HG03558 (cell line): ENCODE data around the gene HSBP1L1.
"Not testable (repeated sequence)": the region's sequence is repeated elsewhere in the genome, so short reads cannot be mapped to it uniquely, and the experiment has no call there.

Source experiments
- ATAC-seq: cut with Tn5 transposase; IDR thresholded peaks from one replicate; pipeline ENCODE4 v1.9.1; 2021; ENCODE audit warnings: moderate number of reproducible peaks; ENCODE audit not compliant: unreplicated experiment; ENCODE audit errors: extremely low read depth

The HSBP1L1 gene

GRCh38 chr18:79980585-79980984, 16.1 kb downstream of the HSBP1L1 start:
- ATAC-seq = no peak

- ATAC-seq = no peak
Measured at GRCh38 chr18:79982736-79983135, 18.3 kb downstream of the HSBP1L1 start.

DNA sequence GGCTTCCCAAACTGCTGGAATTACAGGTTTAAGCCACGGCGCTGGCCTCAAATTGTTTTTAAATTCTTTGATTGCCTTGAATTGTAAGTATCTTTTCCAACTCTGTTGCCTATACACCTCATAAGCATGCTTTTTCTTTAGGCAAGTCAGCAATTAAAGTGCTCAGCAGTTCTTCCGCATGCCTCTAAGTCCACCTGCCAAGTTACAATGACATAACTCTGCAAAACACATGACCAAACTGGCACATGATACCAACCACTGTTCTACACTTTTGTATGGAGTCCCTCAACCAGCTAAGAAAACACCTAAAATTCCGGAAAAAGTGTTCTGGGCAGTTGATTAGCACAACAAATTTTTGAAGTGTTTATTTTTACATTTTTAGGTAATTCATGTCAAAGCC, 18.8 kb downstream of the HSBP1L1 start:
- ATAC-seq = no peak

DNA sequence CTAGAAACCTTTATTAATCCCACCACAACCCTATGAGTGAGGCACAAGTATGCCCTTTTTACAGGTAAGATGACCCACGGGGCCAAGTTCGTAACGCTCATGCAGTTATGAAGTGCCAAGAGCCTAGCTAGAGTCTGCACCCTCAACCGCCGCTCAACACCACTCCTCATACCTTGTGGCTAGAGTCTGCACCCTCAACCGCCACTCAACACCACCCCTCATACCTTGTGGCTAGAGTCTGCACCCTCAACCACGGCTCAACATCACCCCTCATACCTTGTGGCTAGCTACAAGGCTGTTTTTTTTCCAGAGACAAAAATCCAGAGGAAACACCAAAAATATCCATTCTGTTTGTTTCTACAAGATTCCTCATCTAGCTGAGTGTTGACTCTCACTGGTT, 19.4 kb downstream of the HSBP1L1 start:
- ATAC-seq = no peak

GRCh38 chr18:79985172-79985571, 20.7 kb downstream of the HSBP1L1 start:
- ATAC-seq = no peak

DNA sequence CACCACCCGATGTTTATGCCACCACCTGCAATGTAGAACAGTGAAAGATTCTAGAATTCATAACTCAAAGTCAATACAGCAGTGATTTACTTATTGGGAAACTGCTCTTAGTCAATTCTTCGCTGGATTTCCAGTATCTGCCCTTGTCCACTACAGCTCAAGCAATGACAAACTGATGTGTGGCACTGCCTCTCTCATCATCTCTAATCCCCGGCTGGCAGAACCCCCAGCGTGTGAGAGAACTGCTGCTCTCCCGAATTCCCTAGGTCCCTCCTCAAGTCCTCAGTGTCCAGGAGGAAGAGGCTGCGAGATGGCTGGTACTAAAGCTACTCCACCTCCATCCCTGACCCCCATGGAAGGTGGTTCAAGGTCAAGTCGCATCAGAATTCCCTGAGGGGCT, 22.3 kb downstream of the HSBP1L1 start:
- ATAC-seq = no peak

DNA sequence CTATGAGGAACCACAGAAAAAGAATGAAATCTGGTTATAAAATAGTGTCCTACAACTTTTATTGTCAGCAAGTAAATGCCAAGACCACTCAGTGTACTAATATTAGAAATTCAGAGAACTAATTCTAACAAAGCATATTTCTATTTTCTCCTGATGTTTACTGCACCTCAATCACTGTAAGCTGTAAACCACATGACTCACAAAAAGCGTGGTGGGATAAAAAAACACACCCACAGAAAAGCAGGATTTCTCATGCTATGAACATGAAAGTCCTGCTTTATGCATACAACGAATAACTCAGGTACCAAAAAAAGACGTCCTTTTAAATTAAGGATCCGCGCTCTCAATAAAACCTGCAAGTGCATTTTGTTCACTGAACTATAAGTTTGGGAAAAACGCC, 23.1 kb downstream of the HSBP1L1 start:
- ATAC-seq = no peak

GRCh38 chr18:79988071-79988450, 23.6 kb downstream of the HSBP1L1 start:
- ATAC-seq = peak; percentile 26

DNA sequence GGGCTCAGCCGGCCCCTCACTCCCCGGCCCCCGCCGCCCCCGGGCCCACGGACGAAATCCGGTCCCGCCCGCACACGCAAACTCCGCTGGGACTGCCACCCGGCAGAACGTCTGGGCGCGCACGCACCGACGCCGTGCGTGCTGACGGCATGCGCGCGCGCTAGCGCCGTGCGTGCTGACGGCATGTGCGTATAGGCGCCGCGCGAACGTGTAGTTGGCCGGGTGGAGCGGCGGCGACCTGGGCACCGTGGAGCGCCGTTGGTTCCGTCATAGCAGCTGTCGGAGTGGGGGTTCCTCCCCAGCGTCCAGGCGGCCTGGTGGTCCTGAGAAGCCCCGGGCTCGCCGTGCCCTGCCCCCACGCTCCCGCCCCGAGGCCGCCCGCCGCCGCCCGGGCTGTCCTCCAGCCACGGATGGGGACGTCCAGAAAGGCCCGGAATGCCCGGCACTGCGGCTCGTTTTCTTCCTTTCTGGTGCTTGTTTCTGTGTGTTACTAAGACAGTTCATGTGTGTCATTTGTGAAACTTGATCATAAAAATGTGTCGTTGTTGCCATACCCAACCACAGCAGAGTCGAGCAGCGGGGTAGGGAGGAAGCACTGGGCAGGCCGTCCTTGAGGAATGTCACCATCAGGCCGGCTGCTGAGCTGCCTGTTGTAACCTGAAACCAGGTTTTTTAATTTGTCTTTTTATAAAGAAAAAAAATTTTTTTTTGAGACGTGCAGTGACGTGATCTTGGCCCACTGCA, 24.2 kb downstream of the HSBP1L1 start, which contains the start of gene TXNL4A:
Gene TXNL4A, minus strand, starts transcription at position 113 of the 744 bp plus-strand sequence. CDS start 171 bp downstream, outside the sequence.
- ATAC-seq = peak; percentile 95

DNA sequence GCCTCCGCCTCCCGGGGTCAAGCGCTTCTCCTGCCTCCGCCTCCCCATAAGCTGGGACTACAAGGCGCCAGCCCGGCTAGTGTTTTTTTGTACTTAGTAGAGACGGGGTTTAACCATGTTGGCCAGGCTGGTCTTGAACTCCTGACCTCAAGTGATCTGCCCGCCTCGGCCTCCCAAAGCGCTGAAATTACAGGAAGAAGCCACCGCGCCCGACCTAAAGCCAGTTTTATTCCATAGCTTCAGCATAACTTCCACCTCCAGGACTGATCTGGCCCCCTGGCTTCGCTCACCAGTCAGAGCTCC, 24.7 kb downstream of the HSBP1L1 start:
- ATAC-seq = no peak

DNA sequence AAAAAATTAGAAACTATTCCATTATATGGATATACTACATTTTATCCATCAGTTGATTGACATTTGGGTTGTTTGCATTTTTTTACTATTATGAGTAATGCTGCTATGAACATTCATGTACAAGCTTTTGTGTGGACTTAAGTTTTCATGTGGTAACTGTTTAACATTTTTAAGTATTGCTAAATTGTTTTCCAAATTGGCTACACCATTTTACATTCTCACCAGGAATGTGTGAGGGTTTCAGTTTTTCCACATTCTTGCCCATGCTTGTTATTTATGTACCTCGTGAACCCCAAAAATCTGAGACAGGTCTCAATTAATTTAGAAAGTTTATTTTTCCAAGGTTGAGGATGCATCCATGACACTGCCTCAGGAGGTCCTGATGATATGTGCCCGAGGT, 27.1 kb downstream of the HSBP1L1 start:
- ATAC-seq = no peak

- not testable (repeated sequence) for ATAC-seq
Measured at GRCh38 chr18:79999701-80000100, 35.3 kb downstream of the HSBP1L1 start.

GRCh38 chr18:80000877-80001276, 36.4 kb downstream of the HSBP1L1 start:
- ATAC-seq = no peak

DNA sequence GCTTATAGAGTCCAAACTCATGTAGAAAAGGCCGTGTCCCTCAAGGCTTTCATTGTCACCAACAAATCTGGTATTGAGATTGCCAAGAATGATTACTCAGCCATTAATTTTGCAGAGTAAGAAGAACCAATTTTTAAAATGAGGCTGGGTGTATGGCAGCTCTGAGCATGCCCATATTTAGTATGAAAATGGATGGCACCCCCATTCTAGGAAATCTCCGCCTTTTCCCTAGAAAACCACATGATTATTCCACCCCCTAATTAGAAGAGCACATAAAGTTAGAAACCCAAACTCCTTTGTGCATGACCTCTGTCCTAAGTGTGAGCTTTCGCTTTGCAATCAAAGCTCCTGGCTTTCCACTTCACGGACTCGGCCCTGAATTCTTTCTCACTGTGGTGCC, 38.0 kb downstream of the HSBP1L1 start:
- no peak for ATAC-seq

- no peak for ATAC-seq
Measured at GRCh38 chr18:80004600-80005342, 40.3 kb downstream of the HSBP1L1 start.

DNA sequence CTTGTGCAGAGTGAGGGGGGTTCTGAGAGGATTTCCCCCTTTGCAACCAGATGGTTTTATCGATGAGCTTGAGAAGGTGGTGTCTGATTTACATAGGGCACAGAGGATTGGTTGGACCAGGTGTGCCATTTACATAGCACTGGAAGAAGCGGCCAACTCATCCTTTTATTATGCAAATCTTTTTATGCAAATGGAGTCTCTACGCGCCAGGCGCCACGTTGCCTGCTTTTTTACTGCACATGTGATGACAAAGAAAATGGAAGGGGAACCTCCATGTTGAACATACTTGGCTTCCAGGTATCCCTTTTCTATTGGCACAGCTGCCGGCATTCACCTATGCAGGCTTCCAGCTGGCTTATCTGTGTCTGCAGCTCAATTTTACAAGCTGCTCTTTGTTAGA, 42.3 kb downstream of the HSBP1L1 start:
- no peak for ATAC-seq

DNA sequence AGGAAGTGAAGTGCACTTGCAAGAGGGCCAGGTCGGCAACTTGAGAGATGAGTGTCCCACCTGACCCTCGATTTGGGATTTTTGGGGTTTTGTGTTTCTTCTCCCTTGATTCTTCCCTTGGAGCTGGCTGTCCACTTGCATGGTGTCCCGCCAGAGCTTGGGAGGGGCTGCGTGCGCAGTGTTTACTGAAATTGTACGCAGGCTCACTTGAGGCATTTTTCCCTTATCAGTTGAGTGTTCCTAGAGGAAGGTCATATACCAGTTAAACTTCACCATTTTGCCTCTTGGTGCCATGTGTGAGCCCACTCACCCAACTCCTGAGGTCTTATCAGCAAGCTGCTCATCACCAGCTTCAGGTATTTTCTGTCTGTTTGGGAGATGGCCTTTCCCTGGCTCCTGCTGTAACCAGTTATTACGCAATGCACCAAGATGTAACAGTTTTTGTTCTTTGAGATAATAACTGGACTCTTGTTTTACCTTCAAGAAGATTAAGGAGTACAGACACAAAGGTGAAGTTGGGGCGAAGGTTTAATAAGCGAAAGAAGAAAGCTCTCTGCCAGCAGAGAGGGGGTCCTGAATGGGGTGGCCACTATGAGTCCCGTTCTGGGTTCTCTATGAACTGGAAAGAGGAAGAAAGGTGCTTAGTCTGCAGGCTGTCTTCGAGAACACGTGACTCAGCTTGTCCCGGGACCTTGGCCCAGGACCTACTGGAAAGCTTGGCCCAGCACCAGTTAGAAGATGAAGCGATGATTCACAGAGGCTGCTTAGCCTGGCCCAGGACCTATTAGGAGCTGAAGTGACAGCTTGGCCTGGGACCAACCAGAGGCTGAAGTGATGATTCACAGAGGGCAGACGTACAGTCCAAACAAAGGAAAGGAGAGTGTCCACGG, 45.5 kb downstream of the HSBP1L1 start:
- ATAC-seq = no peak

DNA sequence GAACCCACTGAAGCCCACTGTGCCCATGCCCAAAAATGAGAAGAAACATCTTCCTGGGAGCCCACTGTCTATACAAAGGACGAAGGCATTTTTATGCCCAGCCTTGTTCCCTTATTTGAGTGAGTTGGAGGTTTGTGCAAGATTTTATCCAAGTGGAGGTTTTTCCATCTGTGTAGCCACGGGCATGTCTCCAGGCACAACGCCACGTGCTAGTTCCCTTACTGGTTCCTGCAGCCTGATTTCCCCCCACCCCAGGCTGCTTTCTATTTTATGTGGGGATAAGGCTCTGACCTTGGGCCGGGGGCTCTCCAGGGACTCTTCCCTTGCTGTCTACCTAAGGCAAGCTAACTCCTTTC, 46.1 kb downstream of the HSBP1L1 start:
- no peak for ATAC-seq

GRCh38 chr18:80011496-80012137, 47.2 kb downstream of the HSBP1L1 start:
- not testable (repeated sequence) for ATAC-seq

GRCh38 chr18:80012714-80013113, 48.3 kb downstream of the HSBP1L1 start:
- no peak for ATAC-seq
